ENCODE results near the gene CACNA1B. TPM values are rescaled to one million over a fixed set of nuclear protein-coding genes. Genes with fewer than 3 reads are reported as not detected.

CACNA1B gene
- total RNA-seq, 1 experiment from 2014 or later, result 7.8 TPM

- Histone ChIP-seq H3K27me3 (ENCODE audit: insufficient read depth, low read length) (no peaks in the 10 kb centered on the region), H3K9ac (ENCODE audit: extremely low read depth, insufficient read length, low read length) (no peak overlapping the region), H2BK12ac (ENCODE audit: insufficient read length, low read depth, low read length) (no peak overlapping the region), H3K4me1 (ENCODE audit: insufficient read depth, low read length) (no peaks in the 10 kb centered on the region), H3K4ac (ENCODE audit: low read depth, low read length) (no peak overlapping the region), H4K5ac (ENCODE audit: insufficient read length, low read depth, low read length) (no peak overlapping the region), H4K20me1 (ENCODE audit: control insufficient read depth, insufficient read depth, insufficient read length) (no peaks in the 10 kb centered on the region), H2AFZ (ENCODE audit: low read length) (no peak overlapping the region), H2BK120ac (ENCODE audit: low read depth, low read length, poor library complexity, severe bottlenecking) (no peak overlapping the region), H3K9me3 (ENCODE audit: control insufficient read depth, low read depth, low read length) (no peaks in the 10 kb centered on the region), H3K79me1 (ENCODE audit: insufficient read depth, low read depth, low read length, poor library complexity, severe bottlenecking) (no peaks in the 10 kb centered on the region), H3K79me2 (ENCODE audit: insufficient read depth, low read length) (no peaks in the 10 kb centered on the region), H3K23me2 (ENCODE audit: insufficient read length, low read depth, low read length, poor library complexity, severe bottlenecking) (no peaks in the 10 kb centered on the region), H3K4me2 (ENCODE audit: insufficient read depth, insufficient read length, low read length) (no peak overlapping the region), H4K8ac (replicated peaks; ENCODE audit: insufficient read length, low read depth, low read length) (no peak overlapping the region), H3K23ac (ENCODE audit: insufficient read length, low read depth, low read length) (no peak overlapping the region), H3K27ac (ENCODE audit: insufficient read length, low read depth, low read length) (no peak overlapping the region), H2BK5ac (ENCODE audit: insufficient read length, low read length) (no peak overlapping the region), H3K18ac (ENCODE audit: insufficient read length, low read depth, low read length) (no peak overlapping the region), H3T11ph (ENCODE audit: low read length) (no peak overlapping the region), H3K56ac (ENCODE audit: insufficient read length, low read depth, low read length) (no peak overlapping the region), H2BK15ac (ENCODE audit: low read depth, low read length) (no peak overlapping the region), H3K14ac (ENCODE audit: insufficient read depth, low read length) (no peak overlapping the region), H2BK20ac (ENCODE audit: low read depth, low read length, poor library complexity, severe bottlenecking) (no peak overlapping the region), H2AK5ac (ENCODE audit: insufficient read length, low read length) (no peak overlapping the region), H4K91ac (ENCODE audit: insufficient read length, low read depth, low read length) (no peak overlapping the region)
- Mint-ChIP-seq H3K4me1 (no peaks in the 10 kb centered on the region), H3K27ac (no peak overlapping the region), H3K36me3 (ENCODE audit: insufficient read depth in 1 of 3, low read depth in 3 of 3) (peaks cover 18 to 28% (median 22%) of the 10 kb centered on the region in 3 experiments), H3K9me3 (no peaks in the 10 kb centered on the region), H3K27me3 (ENCODE audit: low read depth) (no peaks in the 10 kb centered on the region), H3K4me3 (no peak overlapping the region)
- no peak for TF ChIP-seq CTCF (conservative IDR thresholded peaks at IDR 0.05)
- DNase-seq, result no peak
- WGBS (ENCODE audit: extremely low coverage, insufficient read length, low lambda C conversion rate), result no CpG with 5 or more reads among the region's 7 CpGs
Measured at GRCh38 chr9:137913132-137913531, 35.5 kb downstream of the CACNA1B start.
